NCI-H1092 (cell line): ENCODE data around the gene ID1.
A peak's percentile ranks its signal among the peaks of the same experiment; 100 is the strongest.
"Not testable (repeated sequence)": the region's sequence is repeated elsewhere in the genome, so short reads cannot be mapped to it uniquely, and the experiment has no call there.

ENCODE experiments used
- DNase-seq: peaks from one replicate; lab custom pipeline; 2025; lab: John Stamatoyannopoulos, UW

Gene ID1

GRCh38 chr20:31573555-31574321 is 31.4 kb upstream of the ID1 start:
- peak; percentile 69 for DNase-seq

GRCh38 chr20:31574986-31575385 is 30.1 kb upstream of the ID1 start:
- DNase-seq = not testable (repeated sequence)

- no peak for DNase-seq
These were observed 28.3 kb upstream of the ID1 start for GRCh38 chr20:31576751-31577150.

- no peak for DNase-seq
These were observed 27.9 kb upstream of the ID1 start for GRCh38 chr20:31577194-31577593.

- DNase-seq = no peak
These were observed 26.5 kb upstream of the ID1 start for GRCh38 chr20:31578448-31579138.

GRCh38 chr20:31579245-31579644 is 25.8 kb upstream of the ID1 start:
- DNase-seq = no peak

- DNase-seq = not testable (repeated sequence)
These were observed 25.0 kb upstream of the ID1 start for GRCh38 chr20:31579941-31580651.

GRCh38 chr20:31580706-31581105 is 24.4 kb upstream of the ID1 start:
- no peak for DNase-seq

GRCh38 chr20:31581391-31581790 is 23.7 kb upstream of the ID1 start:
- DNase-seq = no peak

- peak; percentile 25 for DNase-seq
These were observed 17.3 kb upstream of the ID1 start for GRCh38 chr20:31587545-31588389.

GRCh38 chr20:31590717-31591225 is 14.3 kb upstream of the ID1 start:
- no peak for DNase-seq

- DNase-seq = no peak
These were observed 11.7 kb upstream of the ID1 start for GRCh38 chr20:31593221-31594001.

GRCh38 chr20:31594002-31594557 is 11.0 kb upstream of the ID1 start:
- DNase-seq = no peak

- no peak for DNase-seq
These were observed 10.3 kb upstream of the ID1 start for GRCh38 chr20:31594558-31595379.

- no peak for DNase-seq
These were observed 9.8 kb upstream of the ID1 start for GRCh38 chr20:31595380-31595653.

GRCh38 chr20:31595654-31596411 is 9.3 kb upstream of the ID1 start:
- no peak for DNase-seq

- not testable (repeated sequence) for DNase-seq
These were observed 8.7 kb upstream of the ID1 start for GRCh38 chr20:31596412-31596715.

- no peak for DNase-seq
These were observed 8.1 kb upstream of the ID1 start for GRCh38 chr20:31596831-31597480.

GRCh38 chr20:31597481-31597855 is 7.6 kb upstream of the ID1 start:
- no peak for DNase-seq
